ENCODE measurements around the gene TMEM132E. TPM values are rescaled to one million over a fixed set of nuclear protein-coding genes. Genes with fewer than 3 reads are reported as not detected.

TMEM132E gene
- total RNA-seq, 1 donor from 2014 or later, result not detected

DNA sequence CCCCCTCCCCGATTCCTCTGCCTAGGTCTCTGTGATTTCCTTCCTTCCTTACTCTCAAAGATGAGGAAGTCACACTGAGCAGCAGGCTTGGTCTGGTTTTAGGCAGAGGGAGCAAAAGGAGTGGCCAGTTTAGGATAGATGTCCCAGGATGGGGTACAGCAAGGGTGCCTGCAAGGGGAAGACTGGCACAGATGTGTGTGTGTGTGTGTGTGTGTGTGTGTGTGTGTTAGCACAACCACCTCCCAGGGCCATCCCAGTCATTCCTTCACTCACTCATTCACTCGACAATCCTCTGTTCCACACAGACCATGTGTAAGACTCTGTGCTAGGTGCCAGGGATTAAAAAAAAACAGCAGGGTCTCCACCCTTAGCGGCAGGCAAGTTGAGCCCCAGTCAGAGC, 35.9 kb downstream of the TMEM132E start:
- no peaks in the 10 kb centered on the region for H3K36me3 ChIP-seq
- H3K4me1 ChIP-seq, result peaks cover 11% of the 10 kb centered on the region
- intact Hi-C loops (cut with DNase I), result no loop called here
- H3K4me3 ChIP-seq, result no peak overlapping the region
- H3K27me3 ChIP-seq, result no peaks in the 10 kb centered on the region
- no peaks in the 10 kb centered on the region for H3K9me3 ChIP-seq
- DNase-seq (ENCODE audit: extremely low spot score in 2 of 2), result no peak
- H3K27ac ChIP-seq, result no peak overlapping the region
- TF ChIP-seq, protein P1, sequence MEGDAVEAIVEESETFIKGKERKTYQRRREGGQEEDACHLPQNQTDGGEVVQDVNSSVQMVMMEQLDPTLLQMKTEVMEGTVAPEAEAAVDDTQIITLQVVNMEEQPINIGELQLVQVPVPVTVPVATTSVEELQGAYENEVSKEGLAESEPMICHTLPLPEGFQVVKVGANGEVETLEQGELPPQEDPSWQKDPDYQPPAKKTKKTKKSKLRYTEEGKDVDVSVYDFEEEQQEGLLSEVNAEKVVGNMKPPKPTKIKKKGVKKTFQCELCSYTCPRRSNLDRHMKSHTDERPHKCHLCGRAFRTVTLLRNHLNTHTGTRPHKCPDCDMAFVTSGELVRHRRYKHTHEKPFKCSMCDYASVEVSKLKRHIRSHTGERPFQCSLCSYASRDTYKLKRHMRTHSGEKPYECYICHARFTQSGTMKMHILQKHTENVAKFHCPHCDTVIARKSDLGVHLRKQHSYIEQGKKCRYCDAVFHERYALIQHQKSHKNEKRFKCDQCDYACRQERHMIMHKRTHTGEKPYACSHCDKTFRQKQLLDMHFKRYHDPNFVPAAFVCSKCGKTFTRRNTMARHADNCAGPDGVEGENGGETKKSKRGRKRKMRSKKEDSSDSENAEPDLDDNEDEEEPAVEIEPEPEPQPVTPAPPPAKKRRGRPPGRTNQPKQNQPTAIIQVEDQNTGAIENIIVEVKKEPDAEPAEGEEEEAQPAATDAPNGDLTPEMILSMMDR (IDR thresholded peaks at IDR 0.05), result no peak
- TF ChIP-seq POLR2AphosphoS5 (IDR thresholded peaks at IDR 0.05; ENCODE audit: insufficient read depth in 1 of 2, low read depth in 1 of 2) (no peak), POLR2A (IDR thresholded peaks at IDR 0.05) (no peak)

GRCh38 chr17:34616148-34616547, 36.8 kb downstream of the TMEM132E start:
- H3K27ac ChIP-seq, result no peak overlapping the region
- TF ChIP-seq POLR2A (IDR thresholded peaks at IDR 0.05), result no peak
- TF ChIP-seq, protein P1 (IDR thresholded peaks at IDR 0.05), result no peak
- no peak for TF ChIP-seq POLR2AphosphoS5 (IDR thresholded peaks at IDR 0.05; ENCODE audit: insufficient read depth in 1 of 2, low read depth in 1 of 2)
- intact Hi-C loops (cut with DNase I), result no loop called here
- no peaks in the 10 kb centered on the region for H3K27me3 ChIP-seq
- no peaks in the 10 kb centered on the region for H3K36me3 ChIP-seq
- H3K9me3 ChIP-seq, result no peaks in the 10 kb centered on the region
- DNase-seq (ENCODE audit: extremely low spot score in 2 of 2), result no peak
- H3K4me3 ChIP-seq, result no peak overlapping the region
- peaks cover 11% of the 10 kb centered on the region for H3K4me1 ChIP-seq

DNA sequence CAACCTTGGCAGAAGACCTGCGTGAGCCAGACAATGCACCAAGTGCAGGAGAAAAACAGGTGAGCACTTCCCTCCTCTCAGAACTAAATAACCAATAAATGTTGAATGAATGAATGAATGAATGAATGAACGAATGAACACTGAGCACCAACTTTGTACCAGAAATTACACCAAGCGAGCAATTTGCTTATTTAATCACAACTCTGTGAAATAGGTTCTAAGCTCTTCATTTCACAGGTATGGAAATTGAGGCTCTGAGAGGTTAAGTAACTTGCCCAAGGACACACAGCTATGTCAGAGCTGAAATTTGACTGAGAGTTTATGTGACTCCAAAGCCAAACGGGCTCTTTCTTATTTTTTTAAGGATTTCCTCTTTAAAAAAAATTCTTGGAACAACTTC, 38.0 kb downstream of the TMEM132E start:
- no peaks in the 10 kb centered on the region for H3K27me3 ChIP-seq
- DNase-seq (ENCODE audit: extremely low spot score in 2 of 2), result no peak
- H3K27ac ChIP-seq, result no peak overlapping the region
- intact Hi-C loops (cut with DNase I), result no loop called here
- no peaks in the 10 kb centered on the region for H3K9me3 ChIP-seq
- peaks cover 11% of the 10 kb centered on the region for H3K4me1 ChIP-seq
- TF ChIP-seq POLR2AphosphoS5 (IDR thresholded peaks at IDR 0.05; ENCODE audit: insufficient read depth in 1 of 2, low read depth in 1 of 2) (no peak), POLR2A (IDR thresholded peaks at IDR 0.05) (no peak)
- TF ChIP-seq, protein P1 (IDR thresholded peaks at IDR 0.05), result no peak
- no peak overlapping the region for H3K4me3 ChIP-seq
- H3K36me3 ChIP-seq, result no peaks in the 10 kb centered on the region

DNA sequence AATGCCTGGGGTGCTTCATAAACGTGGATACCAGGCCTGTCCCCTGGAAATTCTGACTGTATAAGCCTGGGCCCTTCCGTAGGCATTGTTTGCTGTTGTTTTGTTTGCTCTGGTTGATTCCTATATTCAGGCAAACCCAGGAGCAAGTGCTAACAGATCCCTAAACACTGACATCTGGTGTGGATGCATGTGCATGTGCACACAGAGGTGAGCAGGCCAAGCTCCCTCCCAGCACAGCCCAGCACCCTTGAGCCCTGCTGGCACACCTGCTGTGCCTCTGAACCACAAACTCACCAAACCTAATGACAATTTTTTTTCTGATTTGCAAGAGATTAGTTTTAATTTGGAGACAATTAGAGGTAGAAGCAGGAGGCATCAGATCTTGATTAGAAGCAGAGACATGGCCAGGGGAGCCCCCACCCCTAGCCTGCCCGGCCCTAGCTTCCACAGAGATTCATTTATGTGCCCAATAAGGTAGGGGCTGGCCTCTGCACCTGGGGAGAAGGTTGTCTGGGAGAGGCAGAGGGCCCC, 40.4 kb downstream of the TMEM132E start:
- intact Hi-C loops (cut with DNase I), result no loop called here
- DNase-seq (ENCODE audit: extremely low spot score in 2 of 2), result no peak
- TF ChIP-seq POLR2AphosphoS5 (IDR thresholded peaks at IDR 0.05; ENCODE audit: insufficient read depth in 1 of 2, low read depth in 1 of 2), result no peak
- TF ChIP-seq POLR2A (IDR thresholded peaks at IDR 0.05), result no peak
- TF ChIP-seq, protein P1 (IDR thresholded peaks at IDR 0.05), result no peak
- Histone ChIP-seq H3K36me3 (no peaks in the 10 kb centered on the region), H3K27ac (no peak overlapping the region), H3K9me3 (no peaks in the 10 kb centered on the region), H3K27me3 (no peaks in the 10 kb centered on the region), H3K4me3 (no peak overlapping the region), H3K4me1 (peaks cover 11% of the 10 kb centered on the region)

DNA sequence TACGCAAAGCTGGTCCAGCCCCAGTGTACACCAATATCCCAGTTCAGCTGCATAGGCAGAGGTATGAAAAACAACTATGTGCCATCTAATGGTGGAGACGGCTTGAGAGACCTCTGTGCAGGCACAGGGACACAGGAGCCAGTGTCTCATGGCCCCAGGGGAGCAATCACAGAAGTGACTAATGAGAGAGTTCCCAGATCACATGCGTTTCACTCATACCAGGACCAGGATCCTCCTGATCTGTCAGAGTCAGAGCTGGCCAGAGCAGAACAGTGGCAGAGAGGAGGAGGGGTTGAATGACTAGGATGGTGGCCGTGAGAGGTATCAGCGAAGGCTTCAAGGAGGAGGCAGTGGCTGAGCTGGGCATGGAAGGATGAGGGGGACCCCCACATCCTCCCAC, 41.1 kb downstream of the TMEM132E start:
- Histone ChIP-seq H3K36me3 (no peaks in the 10 kb centered on the region), H3K4me3 (no peak overlapping the region)
- intact Hi-C loops (cut with DNase I), result no loop called here

More for the DNA sequence above, 41.1 kb downstream of the TMEM132E start:
- no peaks in the 10 kb centered on the region for H3K9me3 ChIP-seq
- no peaks in the 10 kb centered on the region for H3K27me3 ChIP-seq
- TF ChIP-seq POLR2A (IDR thresholded peaks at IDR 0.05) (no peak), POLR2AphosphoS5 (IDR thresholded peaks at IDR 0.05; ENCODE audit: insufficient read depth in 1 of 2, low read depth in 1 of 2) (no peak)
- TF ChIP-seq, protein P1 (IDR thresholded peaks at IDR 0.05), result no peak
- DNase-seq (ENCODE audit: extremely low spot score in 2 of 2), result no peak
- peaks cover 11% of the 10 kb centered on the region for H3K4me1 ChIP-seq
- H3K27ac ChIP-seq, result no peak overlapping the region

All from vagina (tissue), 2 donors.